K562 (cell line): ENCODE data around the gene PRR15L. TPM values are rescaled to one million over a fixed set of nuclear protein-coding genes. Genes with fewer than 3 reads are reported as not detected.

Experiments
- ATAC-seq: fragments of 200-7000 bp; cut with Tn5 transposase; 3 replicates; pipeline ENCODE4 v1.9.1; 2020; ENCODE audit warnings: moderate library complexity
- BruUV-seq: library from RNA; stranded (reverse); fragments of 400-500 nt; replicated peaks from 2 replicates; lab custom pipeline; 2021; lab: Mats Ljungman, UMichigan
- CTCF ChIA-PET: fragments of 300-600 bp; formaldehyde crosslinking; extraction: SDS; loops from one replicate; lab custom pipeline; 2021; ENCODE audit warnings: low intra/inter-chr PET ratio; lab: Yijun Ruan, JAX
- POLR2A ChIA-PET: fragments of 300-600, 350-650 bp; sonication (Branson Sonifier 250); formaldehyde crosslinking; extraction: SDS; loops from one replicate; lab custom pipeline; 2021; ENCODE audit warnings: antibody characterized with exemption, inconsistent platforms; lab: Yijun Ruan, JAX
- DNase-seq, 4 experiments: peaks; one replicate each; pipeline versions ENCODE4 v3.0.0 to v3.0.0-alpha.2; 2011 to 2018; ENCODE audit warnings: low spot score in 3 of 4, mixed read lengths in 3 of 4; ENCODE audit errors: extremely low read depth in 1 of 4
- FAIRE-seq: peaks from 2 replicates; lab custom pipeline; 2011; peaks lifted over from hg19 to GRCh38; lab: Jason Lieb, UNC
- H2AFZ ChIP-seq: 2 replicates; pipeline ENCODE4 v1.6.0; 2011; ENCODE audit warnings: low read depth, low read length, control low read depth, inconsistent platforms
- H3K27ac ChIP-seq: fragments of 200-600 bp; 3 replicates; pipeline ENCODE4 v1.8.0; 2011; ENCODE audit warnings: low read depth, mild to moderate bottlenecking, control low read depth, inconsistent platforms, low read length, moderate library complexity, mixed read lengths; ENCODE audit errors: extremely low read depth
- H3K27me3 ChIP-seq, 2 experiments: fragments of 300-600 bp in 1 of 2; 2 replicates in 1 of 2; 3 replicates in 1 of 2; pipeline versions ENCODE4 v1.6.0 to v1.8.0; 2011; ENCODE audit warnings: inconsistent platforms in 2 of 2, low read length in 2 of 2, mild to moderate bottlenecking in 1 of 2, mixed read lengths in 1 of 2, moderate library complexity in 1 of 2; ENCODE audit not compliant: control insufficient read depth in 2 of 2, insufficient read depth in 2 of 2
- H3K36me3 ChIP-seq: fragments of 300-600 bp; 3 replicates; pipeline ENCODE4 v1.8.0; 2011; ENCODE audit warnings: mild to moderate bottlenecking, low read length, inconsistent platforms; ENCODE audit not compliant: control insufficient read depth, insufficient read depth
- H3K4me1 ChIP-seq, 2 experiments: fragments of 200-600 bp in 1 of 2; replicated peaks in 1 of 2; 2 replicates in 1 of 2; 3 replicates in 1 of 2; pipeline versions ENCODE4 v1.5.1 to v1.8.0; 2011; ENCODE audit warnings: inconsistent platforms in 2 of 2, low read length in 2 of 2, mild to moderate bottlenecking in 1 of 2, mixed read lengths in 1 of 2, moderate library complexity in 1 of 2; ENCODE audit not compliant: control insufficient read depth in 2 of 2, insufficient read depth in 2 of 2
- H3K4me2 ChIP-seq: 2 replicates; pipeline ENCODE4 v1.6.1; 2011; ENCODE audit warnings: low read length, control low read depth, inconsistent platforms, mixed read lengths; ENCODE audit not compliant: insufficient read depth
- H3K4me3 ChIP-seq: fragments of 200-600 bp; sonication (generic), shearing (Covaris generic); 2 replicates; pipeline ENCODE4 v1.5.1; 2016; ENCODE audit warnings: control low read depth, inconsistent platforms
- H3K79me2 ChIP-seq: fragments of 200-600 bp; 3 replicates; pipeline ENCODE4 v1.8.0; 2011; ENCODE audit warnings: low read length, inconsistent platforms; ENCODE audit not compliant: control insufficient read depth, insufficient read depth
- H3K9ac ChIP-seq, 2 experiments: 2 replicates each; pipeline versions ENCODE4 v1.6.0 to v1.6.1; 2011; ENCODE audit warnings: low read depth in 2 of 2, low read length in 2 of 2, control low read depth in 1 of 2, inconsistent platforms in 1 of 2, mild to moderate bottlenecking in 1 of 2, mixed read lengths in 1 of 2; ENCODE audit not compliant: insufficient read depth in 1 of 2
- H3K9me1 ChIP-seq: one replicate; pipeline ENCODE4 v1.6.0; 2011; ENCODE audit warnings: inconsistent platforms, mild to moderate bottlenecking, low read length, moderate library complexity; ENCODE audit not compliant: control insufficient read depth, insufficient read depth
- H3K9me3 ChIP-seq: replicated peaks from 2 replicates; pipeline ENCODE4 v1.5.1; 2011; ENCODE audit warnings: low read depth, low read length, inconsistent platforms; ENCODE audit not compliant: control insufficient read depth, insufficient read depth
- H4K20me1 ChIP-seq: replicated peaks from 2 replicates; pipeline ENCODE4 v1.6.1; 2011; ENCODE audit warnings: low read length, inconsistent platforms, mixed read lengths; ENCODE audit not compliant: control insufficient read depth, insufficient read depth
- CTCFL ChIP-seq: IDR thresholded peaks from 2 replicates; pipeline ENCODE4 v1.6.1; 2011; ENCODE audit warnings: borderline replicate concordance, low read depth, mild to moderate bottlenecking, moderate library complexity, low read length; ENCODE audit not compliant: insufficient read depth, poor library complexity, severe bottlenecking
- FOXM1 ChIP-seq, 2 experiments: fragments of 450-650 bp in 1 of 2; sonication (generic) in 1 of 2; formaldehyde crosslinking in 1 of 2; IDR thresholded peaks; 2 replicates each; pipeline versions ENCODE4 v1.6.1 to v1.9.0; 2017 to 2022; ENCODE audit warnings: low read depth in 2 of 2, mild to moderate bottlenecking in 2 of 2, missing genetic modification reagents in 1 of 2, moderate library complexity in 1 of 2
- PURB ChIP-seq: sonication (generic); formaldehyde crosslinking; IDR thresholded peaks from 2 replicates; pipeline ENCODE4 v1.9.0; 2021; ENCODE audit warnings: low read depth, mild to moderate bottlenecking, missing genetic modification reagents
- SIX5 ChIP-seq, 2 experiments: IDR thresholded peaks; 2 replicates each; pipeline ENCODE4 v1.6.1; 2011; ENCODE audit warnings: low read length in 2 of 2, borderline replicate concordance in 1 of 2, low read depth in 1 of 2, mild to moderate bottlenecking in 1 of 2, moderate library complexity in 1 of 2; ENCODE audit not compliant: insufficient read depth in 1 of 2
- THAP12 ChIP-seq: fragments of 250-450 bp; sonication (Bioruptor Pico); IDR thresholded peaks from 2 replicates; pipeline ENCODE4 v1.9.0; 2021; ENCODE audit warnings: mild to moderate bottlenecking, inconsistent platforms
- ZNF121 ChIP-seq: sonication (generic); formaldehyde crosslinking; conservative IDR thresholded peaks from 2 replicates; pipeline ENCODE4 v1.8.0; 2022; ENCODE audit warnings: missing genetic modification reagents
- WGBS: fragments of 100-300 bp; shearing (Covaris generic); methylation state at CpG from one replicate; pipeline ENCODE4 v1.1.6; 2016; ENCODE audit warnings: low coverage, mixed read lengths; ENCODE audit not compliant: insufficient coverage; ENCODE audit errors: missing lambda C conversion rate; 5-methylcytosine and 5-hydroxymethylcytosine counted together
- in situ Hi-C: fragments of 300-500 bp; cut with MboI; formaldehyde crosslinking; loops from 4 replicates; pipeline ENCODE4 v1.15.0; 2018; ENCODE audit warnings: inconsistent platforms, mixed read lengths
- intact Hi-C: fragments of 100-400 bp; cut with micrococcal nuclease; formaldehyde crosslinking; loops from 2 replicates; pipeline ENCODE4 v1.14.2; 2022
- polyA plus RNA-seq, 8 experiments: library from polyadenylated mRNA; depleted of rRNA in 4 of 8; stranded (reverse) in 5 of 8; unstranded in 3 of 8; fragments of >200 nt; fragmentation: Nextera tagmentation in 2 of 8; fragmentation: Illumina TruSeq in 1 of 8; extraction: Ambion mirVana in 2 of 8; extraction: Trizol in 1 of 8; gene quantifications; 2 replicates each; pipeline versions ENCODE4 v1.2.1 to v1.2.3, GENCODE V29; 2011 to 2014; ENCODE audit warnings: inconsistent platforms in 1 of 8, missing spikeins in 1 of 8
- total RNA-seq, 7 experiments: library from RNA; depleted of rRNA in 6 of 7; stranded (reverse); fragments of >200 nt in 6 of 7; fragmentation: Illumina TruSeq in 2 of 7; extraction: Trizol in 2 of 7; gene quantifications; 2 replicates each; pipeline versions ENCODE4 v1.2.1 to v1.2.3, GENCODE V29; 2011 to 2021; ENCODE audit warnings: low replicate concordance in 1 of 7

The PRR15L gene
- total and polyA plus RNA-seq, 9 of the 15 experiments (the other 6 are each of a cell fraction or from before 2014, with no cell fraction given) = 0.03 TPM; not detected in 8

GRCh38 chr17:47918991-47919390 is 38.7 kb downstream of the PRR15L start:
- Histone ChIP-seq H3K9me1 (peaks cover 3% of the 10 kb centered on the region), H3K79me2 (no peaks in the 10 kb centered on the region), H3K4me2 (no peak overlapping the region), H3K4me1 (0 out of 5 replicates have a peak, but pooled peaks cover 0 to 3% of the 10 kb centered on the region in 2 experiments), H3K27me3 (no peaks in the 10 kb centered on the region), H3K9ac (no peak overlapping the region), H3K27ac (no peak overlapping the region), H3K4me3 (no peak overlapping the region), H3K9me3 (no peaks in the 10 kb centered on the region), H2AFZ (no peak overlapping the region), H3K36me3 (peaks cover 32% of the 10 kb centered on the region; the same call in 2 of the 3 replicates), H4K20me1 (no peaks in the 10 kb centered on the region)
- 67% methylated on average over 2 of the region's 2 CpGs for WGBS
- FAIRE-seq (peak; percentile 54), ATAC-seq (no peak), DNase-seq (no peak)
- BruUV-seq = no TSS peak
- ChIA-PET CTCF (no interaction called here), POLR2A (interaction anchor here (0.6 to 1.8 kb wide), 4 partner anchors 23 to 133 kb away, joined by 3 to 6 read pairs (median 4); partner anchors contain the start of gene SP2)
- intact Hi-C loops (no loop called here), in situ Hi-C loops (no loop called here)
- TF ChIP-seq ZNF121 (CRISPR knock-in tag) (peak; percentile 87), PURB (CRISPR knock-in tag) (no peak)

- Histone ChIP-seq H4K20me1 (no peaks in the 10 kb centered on the region), H3K4me3 (no peak overlapping the region), H3K36me3 (peaks cover 26% of the 10 kb centered on the region; the same call in 2 of the 3 replicates), H3K4me1 (0 out of 5 replicates have a peak, but pooled peaks cover 0 to 2% of the 10 kb centered on the region in 2 experiments), H3K4me2 (no peak overlapping the region), H3K79me2 (no peaks in the 10 kb centered on the region)
- FAIRE-seq = no peak
- ChIA-PET CTCF (no interaction called here), POLR2A (interaction anchor here (0.8 to 1.8 kb wide), 2 partner anchors 22 to 61 kb away, joined by 3 to 6 read pairs; partner anchors contain the start of gene SP2)
- in situ Hi-C loops = no loop called here
- TF ChIP-seq THAP12 (no peak), CTCFL (no peak), FOXM1 (IDR thresholded peaks at IDR 0.05; ENCODE audit: low read depth) (no peak), FOXM1 (CRISPR knock-in tag; IDR thresholded peaks at IDR 0.05; ENCODE audit: low read depth) (no peak), SIX5 (IDR thresholded peaks at IDR 0.05; ENCODE audit: borderline replicate concordance in 1 of 2, insufficient read depth in 1 of 2, low read depth in 1 of 2, low read length in 2 of 2) (no peak)
- TF ChIP-seq, all 486 proteins: peak for 0
- Histone ChIP-seq H3K27ac (no peak overlapping the region), H3K9me3 (no peaks in the 10 kb centered on the region), H2AFZ (no peak overlapping the region), H3K27me3 (no peaks in the 10 kb centered on the region), H3K9me1 (peaks cover 3% of the 10 kb centered on the region), H3K9ac (no peak overlapping the region)
- intact Hi-C loops = no loop called here
- no TSS peak for BruUV-seq
- ATAC-seq (no peak), DNase-seq (no peak)
- 83% methylated on average over 2 of the region's 2 CpGs for WGBS
Measured at GRCh38 chr17:47918006-47918405, 39.7 kb downstream of the PRR15L start.
